PC-3 (cell line): ENCODE data around the gene ANKLE1. TPM values are rescaled to one million over a fixed set of nuclear protein-coding genes. Genes with fewer than 3 reads are reported as not detected.

Source experiments
- ATAC-seq: fragments of 200-7000 bp; cut with Tn5 transposase; 2 replicates; pipeline ENCODE4 v1.9.1; 2020; ENCODE audit warnings: mild to moderate bottlenecking, moderate library complexity
- BruUV-seq: library from RNA; stranded (reverse); fragments of 400-500 nt; replicated peaks from 2 replicates; lab custom pipeline; 2021; lab: Mats Ljungman, UMichigan
- CTCF ChIA-PET: fragments of 300-600 bp; sonication (Branson Sonifier 250); formaldehyde crosslinking; loops from one replicate; lab custom pipeline; 2022; ENCODE audit warnings: antibody characterized with exemption; lab: Charles Lee
- POLR2A ChIA-PET: fragments of 300-600 bp; sonication (Branson Sonifier 250); formaldehyde crosslinking; loops from one replicate; lab custom pipeline; 2022; ENCODE audit warnings: antibody characterized with exemption; ENCODE audit not compliant: unreplicated experiment; lab: Charles Lee
- DNase-seq: peaks from one replicate; pipeline ENCODE4 v3.0.0-alpha.2; 2015
- H2AFZ ChIP-seq: fragments of 300-600 bp; sonication (generic); 2 replicates; pipeline ENCODE4 v1.6.0; 2016; ENCODE audit warnings: antibody characterized with exemption, low read length
- H3F3A ChIP-seq: fragments of 300-600 bp; sonication (generic); one replicate; pipeline ENCODE4 v1.6.0; 2017; ENCODE audit warnings: antibody characterized with exemption, low read length, control low read depth, mild to moderate bottlenecking; ENCODE audit not compliant: unreplicated experiment
- H3K27ac ChIP-seq: fragments of 300-600 bp; sonication (generic); 2 replicates; pipeline ENCODE4 v1.5.1; 2016; ENCODE audit warnings: mild to moderate bottlenecking, low read length
- H3K27me3 ChIP-seq: fragments of 300-600 bp; sonication (generic); 2 replicates; pipeline ENCODE4 v1.6.1; 2016; ENCODE audit warnings: low read length, mixed read lengths
- H3K36me3 ChIP-seq: fragments of 300-600 bp; sonication (generic); 2 replicates; pipeline ENCODE4 v1.6.1; 2016; ENCODE audit warnings: low read depth, mixed run types, low read length, mixed read lengths
- H3K4me1 ChIP-seq: fragments of 300-600 bp; sonication (generic); 2 replicates; pipeline ENCODE4 v1.5.1; 2016; ENCODE audit warnings: low read length; ENCODE audit not compliant: insufficient read depth
- H3K4me2 ChIP-seq: fragments of 300-600 bp; sonication (generic); 2 replicates; pipeline ENCODE4 v1.6.0; 2016; ENCODE audit warnings: low read length
- H3K4me3 ChIP-seq: fragments of 300-600 bp; sonication (generic); 2 replicates; pipeline ENCODE4 v1.5.1; 2016; ENCODE audit warnings: mild to moderate bottlenecking, low read length, mixed read lengths
- H3K79me2 ChIP-seq: fragments of 300-600 bp; sonication (generic); 2 replicates; pipeline ENCODE4 v1.6.1; 2017; ENCODE audit warnings: low read length, mixed read lengths
- H3K9ac ChIP-seq: fragments of 300-600 bp; sonication (generic); 2 replicates; pipeline ENCODE4 v1.6.0; 2016; ENCODE audit warnings: mild to moderate bottlenecking, low read length
- H3K9me2 ChIP-seq: fragments of 300-600 bp; sonication (generic); replicated peaks from 2 replicates; pipeline ENCODE4 v1.6.1; 2016; ENCODE audit warnings: mixed run types, low read length, mixed read lengths
- H3K9me3 ChIP-seq: fragments of 300-600 bp; sonication (generic); 2 replicates; pipeline ENCODE4 v1.6.1; 2016; ENCODE audit warnings: low read length, mixed read lengths
- H4K20me1 ChIP-seq: fragments of 300-600 bp; sonication (generic); 2 replicates; pipeline ENCODE4 v1.6.1; 2016; ENCODE audit warnings: low read length, mixed read lengths
- CTCF ChIP-seq: fragments of 300-600 bp; sonication (generic); conservative IDR thresholded peaks from 2 replicates; pipeline ENCODE4 v1.5.1; 2017; ENCODE audit warnings: antibody characterized with exemption, low read depth, mild to moderate bottlenecking, low read length
- EZH2 ChIP-seq: fragments of 300-600 bp; sonication (generic); IDR thresholded peaks from one replicate; pipeline ENCODE4 v1.6.1; 2017; ENCODE audit warnings: antibody characterized with exemption, mild to moderate bottlenecking, low read length; ENCODE audit not compliant: unreplicated experiment
- EZH2phosphoT487 ChIP-seq: fragments of 300-600 bp; sonication (generic); IDR thresholded peaks from 2 replicates; pipeline ENCODE4 v1.6.1; 2018; ENCODE audit warnings: mild to moderate bottlenecking, antibody characterized with exemption, low read length, borderline replicate concordance
- intact Hi-C: fragments of 100-400 bp; cut with micrococcal nuclease; formaldehyde crosslinking; loops from 2 replicates; pipeline ENCODE4 v1.9.0; 2023
- total RNA-seq: library from RNA; depleted of rRNA; stranded (reverse); fragments of >200 nt; gene quantifications from 2 replicates; pipeline ENCODE4 v1.2.3, GENCODE V29; 2014

The ANKLE1 gene
- total RNA-seq, 1 experiment from 2014 or later = 2.2 TPM

DNA sequence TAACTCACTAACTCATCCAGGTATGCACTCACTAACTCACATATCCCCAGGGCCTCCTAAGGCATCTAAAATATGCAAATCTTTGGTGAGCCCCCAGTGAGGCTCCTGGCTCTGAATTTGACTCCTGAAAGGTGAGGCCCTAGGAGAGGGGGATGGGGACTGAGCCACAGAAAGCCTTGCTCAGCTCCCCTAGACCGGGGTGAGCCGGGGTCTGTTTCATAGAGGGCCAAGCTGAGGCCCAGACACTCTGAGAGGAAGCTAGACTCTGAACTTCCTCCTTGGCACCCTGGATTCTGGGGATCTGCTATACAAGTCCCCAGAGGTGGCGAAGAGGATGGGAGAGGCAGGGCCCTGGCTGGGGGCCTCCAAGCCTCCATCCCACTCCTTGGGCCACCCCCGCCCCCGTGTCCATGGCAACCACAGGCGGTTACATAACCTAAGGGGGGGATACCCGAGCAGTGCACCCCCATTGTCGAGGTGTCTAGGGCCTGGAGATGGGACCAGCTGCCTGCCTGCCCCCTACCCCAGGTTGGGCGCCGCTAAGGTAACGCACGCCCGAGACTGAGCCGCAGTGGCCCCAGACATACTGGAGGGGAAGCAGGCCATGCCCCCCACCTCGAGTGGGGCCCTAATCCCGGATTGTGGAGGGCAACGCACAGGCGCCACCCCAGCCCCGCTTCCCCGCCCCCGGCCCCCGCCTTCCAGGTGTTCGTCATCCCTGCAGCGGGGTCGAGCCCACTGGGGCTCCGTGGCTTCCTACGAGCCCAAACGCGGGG lies 20.9 kb downstream of the ANKLE1 start:
- Histone ChIP-seq H3K9me3 (no peaks in the 10 kb centered on the region), H3K27me3 (no peaks in the 10 kb centered on the region), H3F3A (no peaks in the 10 kb centered on the region), H4K20me1 (no peaks in the 10 kb centered on the region), H3K79me2 (peaks cover 32% of the 10 kb centered on the region), H3K9me2 (no peaks in the 10 kb centered on the region), H3K4me3 (peak overlapping the region; percentile 80), H3K4me2 (peak overlapping the region; percentile 95), H3K9ac (peak overlapping the region; percentile 69), H3K27ac (no peak overlapping the region), H2AFZ (peak overlapping the region; percentile 87), H3K36me3 (no peaks in the 10 kb centered on the region), H3K4me1 (peaks cover 22% of the 10 kb centered on the region)
- POLR2A ChIA-PET = no interaction called here
- TF ChIP-seq EZH2 (no peak), CTCF (no peak), EZH2phosphoT487 (no peak)
- TSS peak; percentile 48 for BruUV-seq
- ATAC-seq (no peak), DNase-seq (peak; percentile 45)
- CTCF ChIA-PET = no interaction called here
- intact Hi-C loops = no loop called here

- intact Hi-C loops = no loop called here
- H3F3A ChIP-seq = no peaks in the 10 kb centered on the region
- no peak within 1 kb of the TSS for H3K27ac ChIP-seq
- BruUV-seq = no TSS peak
- CTCF ChIA-PET = no interaction called here
- peak within 1 kb of the TSS; percentile 80 for H3K4me3 ChIP-seq
- H3K79me2 ChIP-seq = peaks cover 38% of the 10 kb centered on the region
- ATAC-seq (peak; percentile 80), DNase-seq (peak; percentile 97)
- H3K36me3 ChIP-seq = no peaks in the 10 kb centered on the region
- no peaks in the 10 kb centered on the region for H3K9me3 ChIP-seq
- TF ChIP-seq EZH2 (no peak), CTCF (peak; percentile 47; the same call in 1 of the 2 replicates)
- no peaks in the 10 kb centered on the region for H3K9me2 ChIP-seq
- H2AFZ ChIP-seq = peak within 1 kb of the TSS; percentile 87
- H3K4me2 ChIP-seq = peak within 1 kb of the TSS; percentile 95
- H3K9ac ChIP-seq = peak within 1 kb of the TSS; percentile 69
- H3K27me3 ChIP-seq = no peaks in the 10 kb centered on the region
- no peaks in the 10 kb centered on the region for H4K20me1 ChIP-seq
- POLR2A ChIA-PET = no interaction called here
- H3K4me1 ChIP-seq = peaks cover 22% of the 10 kb centered on the region
These were observed 21.7 kb downstream of the ANKLE1 start, which contains the start of gene ABHD8 for GRCh38 chr19:17303167-17303939. Gene ABHD8 (minus strand): TSS chr19:17303425. CDS start chr19:17301616, 1,809 bp downstream.
